PC-3 (cell line): ENCODE measurements around the gene GPR32.

ENCODE experiments used
- CTCF ChIP-seq: fragments of 300-600 bp; sonication (generic); conservative IDR thresholded peaks from 2 replicates; pipeline ENCODE4 v1.5.1; 2017; ENCODE audit warnings: antibody characterized with exemption, low read depth, mild to moderate bottlenecking, low read length
- EZH2phosphoT487 ChIP-seq: fragments of 300-600 bp; sonication (generic); IDR thresholded peaks from 2 replicates; pipeline ENCODE4 v1.6.1; 2018; ENCODE audit warnings: mild to moderate bottlenecking, antibody characterized with exemption, low read length, borderline replicate concordance

DNA sequence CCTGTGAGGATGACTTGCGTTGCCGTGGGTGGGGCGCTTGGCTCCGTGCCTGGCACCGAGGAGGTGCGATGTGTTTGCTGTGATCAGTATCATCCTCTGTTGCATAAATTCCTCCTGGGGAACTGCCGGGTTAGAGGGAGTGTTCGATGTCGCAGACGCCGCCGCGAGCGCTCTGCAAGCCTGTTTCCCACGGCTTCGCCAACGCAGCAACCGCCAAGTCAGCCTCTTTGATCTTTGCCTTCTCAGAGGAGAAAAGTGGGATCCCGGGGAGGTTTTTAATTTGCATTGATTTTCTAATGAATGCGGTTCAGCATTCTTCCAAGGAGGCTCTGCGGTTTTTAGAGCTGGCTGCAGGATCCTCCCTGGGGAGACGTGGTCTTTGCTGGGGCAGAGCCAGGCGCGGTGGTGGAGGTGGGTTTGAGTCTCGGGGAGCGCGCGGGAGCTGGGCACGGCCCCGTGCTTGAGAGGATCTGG is 7.6 kb downstream of the GPR32 start:
- TF ChIP-seq CTCF (no peak), EZH2phosphoT487 (no peak)
